Large intestine (tissue), 12 donors: ENCODE results near the gene PKP2. TPM values are rescaled to one million over a fixed set of nuclear protein-coding genes. Genes with fewer than 3 reads are reported as not detected.
A peak's percentile ranks its signal among the peaks of the same experiment; 100 is the strongest.

ENCODE experiments used
- DNase-seq, 2 donors: peaks; one replicate each; pipeline versions ENCODE4 v3.0.0 to v3.0.0-alpha.2; 2013
- H3K27ac ChIP-seq: one replicate; pipeline ENCODE4 v1.5.1; 2013; ENCODE audit warnings: low read length
- H3K27me3 ChIP-seq: 2 replicates; pipeline ENCODE4 v1.6.1; 2013; ENCODE audit warnings: low read length; ENCODE audit not compliant: control insufficient read depth, insufficient read depth
- H3K36me3 ChIP-seq: 2 replicates; pipeline ENCODE4 v1.6.1; 2013; ENCODE audit warnings: low read length; ENCODE audit not compliant: control insufficient read depth, insufficient read depth
- H3K4me1 ChIP-seq: one replicate; pipeline ENCODE4 v1.6.1; 2013; ENCODE audit warnings: low read length; ENCODE audit not compliant: control insufficient read depth, insufficient read depth
- H3K4me3 ChIP-seq: one replicate; pipeline ENCODE4 v1.5.1; 2013; ENCODE audit warnings: low read length
- H3K9me3 ChIP-seq: one replicate; pipeline ENCODE4 v1.6.1; 2013; ENCODE audit warnings: mild to moderate bottlenecking, low read depth, low read length, moderate library complexity; ENCODE audit not compliant: control insufficient read depth
- WGBS: methylation state at CpG from one replicate; pipeline ENCODE4 v1.1.5; 2013; ENCODE audit warnings: low lambda C conversion rate; ENCODE audit not compliant: insufficient coverage; 5-methylcytosine and 5-hydroxymethylcytosine counted together
- long read RNA-seq, 11 donors: transcript quantifications; one replicate each; lab custom pipeline, GENCODE V29; 2026
- polyA plus RNA-seq: library from polyadenylated mRNA; unstranded; fragments of 120-200 nt; gene quantifications from one replicate; pipeline ENCODE4 v1.2.1, GENCODE V29; 2013

The PKP2 gene
- 37.1 TPM for polyA plus RNA-seq
- long read RNA-seq, donor 1, full-length matches to known transcripts = 5 of 5 reads
- long read RNA-seq, donor 1, partial matches to known transcripts = 0 of 5 reads
- long read RNA-seq, donor 1, other reads (novel, unspliced or antisense) = 0 of 5 reads
- long read RNA-seq, donor 2, full-length matches to known transcripts = 12 of 23 reads
- long read RNA-seq, donor 2, partial matches to known transcripts = 11 of 23 reads
- long read RNA-seq, donor 2, other reads (novel, unspliced or antisense) = 0 of 23 reads
- long read RNA-seq, donor 3 = 0 reads
- long read RNA-seq, donor 4 = 0 reads
- long read RNA-seq, donor 5, full-length matches to known transcripts = 9 of 9 reads
- long read RNA-seq, donor 5, partial matches to known transcripts = 0 of 9 reads
- long read RNA-seq, donor 5, other reads (novel, unspliced or antisense) = 0 of 9 reads
- long read RNA-seq, donor 6, full-length matches to known transcripts = 11 of 11 reads
- long read RNA-seq, donor 6, partial matches to known transcripts = 0 of 11 reads
- long read RNA-seq, donor 6, other reads (novel, unspliced or antisense) = 0 of 11 reads
- long read RNA-seq, donor 7, full-length matches to known transcripts = 1 of 1 reads
- long read RNA-seq, donor 7, partial matches to known transcripts = 0 of 1 reads
- long read RNA-seq, donor 7, other reads (novel, unspliced or antisense) = 0 of 1 reads
- long read RNA-seq, donor 8, full-length matches to known transcripts = 7 of 7 reads
- long read RNA-seq, donor 8, partial matches to known transcripts = 0 of 7 reads
- long read RNA-seq, donor 8, other reads (novel, unspliced or antisense) = 0 of 7 reads
- long read RNA-seq, donor 9, full-length matches to known transcripts = 6 of 6 reads
- long read RNA-seq, donor 9, partial matches to known transcripts = 0 of 6 reads
- long read RNA-seq, donor 9, other reads (novel, unspliced or antisense) = 0 of 6 reads
- long read RNA-seq, donor 10, full-length matches to known transcripts = 8 of 14 reads
- long read RNA-seq, donor 10, partial matches to known transcripts = 6 of 14 reads
- long read RNA-seq, donor 10, other reads (novel, unspliced or antisense) = 0 of 14 reads
- long read RNA-seq, donor 11, full-length matches to known transcripts = 5 of 5 reads
- long read RNA-seq, donor 11, partial matches to known transcripts = 0 of 5 reads
- long read RNA-seq, donor 11, other reads (novel, unspliced or antisense) = 0 of 5 reads

DNA sequence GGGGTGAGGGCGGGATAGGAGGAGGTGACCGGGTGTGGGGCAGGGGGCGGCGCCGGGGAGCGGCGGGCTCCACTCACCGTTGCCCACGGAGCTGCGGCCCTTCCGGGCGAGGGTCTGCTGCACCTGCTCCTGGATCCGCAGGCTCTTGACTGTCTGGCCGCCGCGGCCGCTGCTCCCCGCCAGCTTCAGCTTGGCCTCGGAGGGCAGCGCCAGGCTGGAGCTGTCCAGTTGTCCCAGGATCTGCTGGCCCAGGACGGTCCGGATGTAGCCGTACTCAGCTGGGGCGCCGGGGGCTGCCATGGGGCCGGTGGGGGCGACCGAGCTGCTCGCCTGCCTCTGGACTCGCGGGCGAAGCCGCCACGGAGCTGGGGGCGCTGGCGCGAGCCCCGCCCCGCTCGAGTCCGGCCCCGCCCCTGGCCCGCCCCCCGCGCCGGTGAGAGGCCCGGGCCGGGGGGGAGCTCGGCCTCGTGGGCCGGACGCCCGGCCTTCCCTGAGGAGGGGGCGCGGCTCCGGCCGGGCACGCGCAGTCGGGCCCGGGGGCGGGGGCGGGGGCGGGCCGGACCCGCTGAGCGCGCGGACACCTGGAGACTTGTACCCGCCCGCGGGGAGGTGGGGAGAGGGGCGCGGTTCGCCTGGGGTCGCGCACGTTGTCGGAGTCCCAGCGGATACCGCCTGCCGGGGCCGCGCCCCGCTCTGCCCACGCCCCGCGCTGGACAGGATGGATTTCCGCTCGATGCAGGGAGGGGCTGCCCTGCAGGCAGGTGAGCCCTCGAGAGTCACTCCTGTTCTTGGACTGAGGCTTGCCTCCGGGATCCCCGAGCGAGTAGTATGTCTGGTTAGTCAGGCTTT, at the start of gene PKP2:
Gene PKP2 (minus strand): TSS at position 346 of the 849 bp plus-strand sequence. CDS start 46 bp downstream, at position 300.
- Histone ChIP-seq H3K36me3 (no peaks in the 10 kb centered on the region), H3K4me3 (peak within 1 kb of the TSS; percentile 75), H3K27me3 (peaks cover 4% of the 10 kb centered on the region), H3K9me3 (no peaks in the 10 kb centered on the region), H3K4me1 (peaks cover 46% of the 10 kb centered on the region), H3K27ac (peak within 1 kb of the TSS; percentile 81)
- DNase-seq = peak; percentile 74 to 93
- no CpG with 5 or more reads among the region's 94 CpGs for WGBS

DNA sequence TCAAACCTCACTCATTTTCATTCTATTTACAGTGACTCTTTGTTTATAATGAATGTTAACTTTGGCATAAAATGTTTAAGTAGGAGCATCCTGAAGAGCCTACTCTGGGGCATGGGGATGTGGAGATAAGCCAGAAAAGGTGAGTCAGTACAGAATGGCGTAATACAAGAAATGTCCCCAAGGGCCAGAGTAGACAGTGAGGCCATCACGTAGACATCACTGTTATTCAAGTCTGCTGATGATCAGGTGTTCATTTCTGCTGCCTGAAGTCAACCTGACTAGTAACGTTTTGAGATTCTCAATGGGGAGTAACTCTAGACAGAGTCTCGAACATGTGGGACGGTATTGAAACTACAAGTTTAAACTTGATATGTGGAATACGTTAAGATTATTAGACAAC, 47.6 kb upstream of the PKP2 start:
- WGBS = no CpG with 5 or more reads among the region's 6 CpGs
- Histone ChIP-seq H3K27ac (no peak overlapping the region), H3K27me3 (no peaks in the 10 kb centered on the region), H3K9me3 (no peaks in the 10 kb centered on the region), H3K36me3 (no peaks in the 10 kb centered on the region), H3K4me3 (no peak overlapping the region), H3K4me1 (no peaks in the 10 kb centered on the region)
- DNase-seq = no peak

DNA sequence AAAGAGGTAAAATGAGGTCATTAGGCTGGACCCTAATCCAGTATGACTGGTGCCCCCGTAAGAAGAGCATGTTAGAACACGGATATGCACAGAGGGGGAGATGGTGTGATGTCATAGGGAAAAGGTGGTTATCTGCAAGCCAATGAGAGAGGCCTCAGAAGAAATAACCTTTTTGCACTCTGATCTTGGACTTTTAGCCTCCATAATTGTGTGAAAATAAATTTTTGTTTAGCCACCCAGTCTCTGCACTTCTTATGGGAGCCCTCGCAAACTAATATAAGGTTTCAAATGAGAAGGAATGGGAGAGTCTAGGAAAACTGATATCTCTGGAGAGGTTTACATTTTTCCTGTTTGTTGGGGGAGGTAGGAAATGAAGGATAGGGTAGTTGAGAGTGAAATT, 43.2 kb upstream of the PKP2 start:
- Histone ChIP-seq H3K27ac (no peak overlapping the region), H3K36me3 (no peaks in the 10 kb centered on the region), H3K27me3 (no peaks in the 10 kb centered on the region), H3K4me3 (no peak overlapping the region), H3K9me3 (no peaks in the 10 kb centered on the region), H3K4me1 (no peaks in the 10 kb centered on the region)
- no peak for DNase-seq
- WGBS = 100% methylated on average over 2 of the region's 3 CpGs

DNA sequence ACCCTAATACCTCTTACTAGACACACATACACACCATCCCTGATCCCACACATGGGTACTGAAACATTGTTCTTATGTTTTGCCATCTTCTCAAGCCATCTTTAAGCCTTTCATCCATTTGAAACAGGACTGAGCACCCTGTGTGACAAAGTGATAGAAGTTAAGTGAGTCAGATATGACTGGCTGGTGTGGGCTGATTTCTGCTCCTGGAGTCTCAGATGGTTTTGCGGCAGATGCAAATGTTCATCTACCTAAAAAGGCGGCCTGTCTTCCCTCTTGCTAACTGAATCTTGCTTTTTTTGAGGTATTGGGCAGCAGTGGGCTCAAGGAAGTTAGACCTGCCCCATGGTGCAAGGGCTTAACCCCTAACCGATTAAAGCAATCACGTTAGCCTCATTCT, 30.4 kb upstream of the PKP2 start:
- no peaks in the 10 kb centered on the region for H3K4me1 ChIP-seq
- no peak overlapping the region for H3K4me3 ChIP-seq
- H3K27me3 ChIP-seq = no peaks in the 10 kb centered on the region
- no CpG with 5 or more reads among the region's 4 CpGs for WGBS
- no peaks in the 10 kb centered on the region for H3K9me3 ChIP-seq
- no peak for DNase-seq
- no peak overlapping the region for H3K27ac ChIP-seq
- no peaks in the 10 kb centered on the region for H3K36me3 ChIP-seq

DNA sequence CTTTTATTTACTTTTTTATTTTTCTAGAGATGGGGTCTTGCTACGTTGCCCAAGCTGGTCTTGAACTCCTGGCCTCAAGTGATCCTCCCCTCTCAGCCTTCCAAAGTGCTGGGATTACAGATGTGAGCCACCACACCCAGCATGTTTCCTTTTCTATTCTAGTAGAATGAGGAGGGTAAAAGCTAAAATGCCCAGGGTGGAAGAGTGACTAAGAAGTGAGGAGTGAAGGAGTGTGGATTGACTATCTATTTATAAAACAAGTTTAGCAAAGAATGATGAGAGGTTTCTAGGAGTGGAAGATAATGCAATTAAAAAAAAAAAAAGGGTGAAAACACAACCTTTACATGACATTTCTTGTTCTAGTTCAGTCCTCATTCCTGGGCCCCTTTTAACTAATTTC, 29.8 kb upstream of the PKP2 start:
- H3K36me3 ChIP-seq = no peaks in the 10 kb centered on the region
- WGBS = no CpG with 5 or more reads among the region's 1 CpG
- H3K4me3 ChIP-seq = no peak overlapping the region
- no peaks in the 10 kb centered on the region for H3K9me3 ChIP-seq
- H3K4me1 ChIP-seq = no peaks in the 10 kb centered on the region
- no peak overlapping the region for H3K27ac ChIP-seq
- no peaks in the 10 kb centered on the region for H3K27me3 ChIP-seq
- DNase-seq = no peak

DNA sequence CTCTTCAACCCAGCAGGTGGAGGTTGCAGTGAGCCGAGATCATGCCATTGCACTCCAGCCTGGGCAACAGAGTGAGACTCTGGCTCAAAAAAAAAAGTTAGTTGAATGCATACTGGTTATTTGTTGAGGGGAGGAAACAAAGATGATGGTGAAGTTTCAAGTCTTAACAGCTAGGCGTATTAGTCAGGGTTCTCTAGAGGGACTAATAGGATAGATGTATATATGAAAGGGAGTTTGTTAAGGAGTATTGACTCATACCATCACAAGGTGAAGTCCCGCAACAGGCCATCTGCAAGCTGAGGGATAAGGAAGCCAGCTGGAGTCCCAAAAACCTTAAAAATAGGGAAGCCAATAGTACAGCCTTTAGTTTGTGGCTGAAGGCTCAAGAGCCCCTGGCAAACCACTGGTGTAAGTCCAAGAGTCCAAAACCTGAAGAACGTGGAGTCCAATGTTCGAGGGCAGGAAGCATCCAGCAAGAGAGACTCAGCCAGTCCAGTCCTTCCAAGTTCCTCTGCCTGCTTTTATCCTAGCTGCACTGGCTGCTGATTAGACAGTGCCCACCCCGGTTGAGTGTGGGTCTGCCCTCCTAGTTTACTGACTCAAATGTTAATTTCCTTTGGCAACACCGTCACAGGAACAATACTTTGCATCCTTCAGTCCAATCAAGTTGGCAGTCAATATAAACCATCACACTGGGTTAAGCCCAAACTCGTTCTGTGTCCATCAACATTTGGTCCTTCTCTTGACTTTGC, 26.1 kb upstream of the PKP2 start:
- no peak overlapping the region for H3K4me3 ChIP-seq
- H3K27ac ChIP-seq = no peak overlapping the region
- no peaks in the 10 kb centered on the region for H3K27me3 ChIP-seq
- H3K9me3 ChIP-seq = no peaks in the 10 kb centered on the region
- 90% methylated on average over 2 of the region's 8 CpGs for WGBS
- H3K36me3 ChIP-seq = no peaks in the 10 kb centered on the region
- DNase-seq = no peak
- H3K4me1 ChIP-seq = no peaks in the 10 kb centered on the region

DNA sequence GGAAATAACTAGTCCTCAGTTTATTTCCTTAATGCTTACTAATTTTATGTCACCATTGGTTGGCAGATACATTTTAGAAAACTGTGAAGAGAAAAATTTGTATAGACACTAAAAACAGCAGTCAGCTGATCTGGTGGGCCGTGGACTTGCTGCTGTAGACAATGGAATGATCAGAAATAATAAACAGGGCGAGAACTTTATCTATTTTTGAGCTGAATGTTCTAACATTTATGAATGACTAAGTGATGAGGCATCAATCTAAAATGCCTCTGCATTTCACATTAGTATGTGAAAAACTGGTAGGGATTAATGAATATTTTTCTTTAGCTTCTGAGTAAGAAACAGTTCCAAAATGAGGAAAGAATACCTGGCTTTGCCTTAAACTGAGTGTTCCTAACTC, 24.8 kb upstream of the PKP2 start:
- Histone ChIP-seq H3K36me3 (no peaks in the 10 kb centered on the region), H3K27me3 (no peaks in the 10 kb centered on the region), H3K4me3 (no peak overlapping the region), H3K4me1 (no peaks in the 10 kb centered on the region), H3K9me3 (no peaks in the 10 kb centered on the region), H3K27ac (no peak overlapping the region)
- no peak for DNase-seq
- 40% methylated on average over 1 of the region's 2 CpGs for WGBS

DNA sequence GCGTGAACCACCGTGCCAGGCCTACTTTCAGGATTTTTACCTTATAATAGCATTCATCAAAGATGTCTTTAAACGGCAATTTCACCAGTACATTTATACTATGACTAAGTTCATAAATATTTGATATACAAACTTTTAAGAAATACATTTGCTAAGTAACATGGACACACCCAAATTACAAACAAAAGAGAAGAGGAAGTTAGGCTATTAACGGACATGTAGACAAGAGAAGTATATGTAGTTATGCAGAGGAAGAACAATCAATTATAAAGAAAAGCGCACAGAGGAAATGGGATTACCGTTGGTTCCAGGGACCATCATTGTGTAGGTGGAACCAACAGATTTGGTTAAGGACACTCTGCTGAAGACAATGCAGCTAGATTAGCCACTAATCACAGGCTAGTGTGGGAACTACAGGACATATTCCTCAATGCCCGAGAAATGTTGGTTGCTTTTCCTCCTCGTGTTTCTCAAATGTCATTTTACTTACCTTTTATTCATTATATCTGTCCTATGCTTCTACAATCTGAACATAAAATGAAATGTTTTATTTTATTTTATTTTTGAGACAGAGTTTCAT, 24.0 kb upstream of the PKP2 start:
- Histone ChIP-seq H3K36me3 (no peaks in the 10 kb centered on the region), H3K9me3 (no peaks in the 10 kb centered on the region), H3K27ac (no peak overlapping the region), H3K4me3 (no peak overlapping the region), H3K27me3 (no peaks in the 10 kb centered on the region), H3K4me1 (no peaks in the 10 kb centered on the region)
- 69% methylated on average over 4 of the region's 8 CpGs for WGBS
- DNase-seq = no peak
